DOHH2 (cell line): ENCODE data around the gene SLC50A1.

Experiments used
- EZH2phosphoT487 ChIP-seq: fragments of 200-600 bp; sonication (generic); IDR thresholded peaks from 2 replicates; pipeline ENCODE4 v1.6.1; 2017; ENCODE audit warnings: borderline replicate concordance, mild to moderate bottlenecking, antibody characterized with exemption, low read length, moderate library complexity, mixed read lengths
- TF ChIP-seq, protein P1 (sequence below): fragments of 200-600 bp; sonication (generic); IDR thresholded peaks from one replicate; pipeline ENCODE4 v1.5.1; 2014; ENCODE audit warnings: antibody characterized with exemption, mild to moderate bottlenecking, low read depth, low read length; ENCODE audit not compliant: poor library complexity, severe bottlenecking

DNA sequence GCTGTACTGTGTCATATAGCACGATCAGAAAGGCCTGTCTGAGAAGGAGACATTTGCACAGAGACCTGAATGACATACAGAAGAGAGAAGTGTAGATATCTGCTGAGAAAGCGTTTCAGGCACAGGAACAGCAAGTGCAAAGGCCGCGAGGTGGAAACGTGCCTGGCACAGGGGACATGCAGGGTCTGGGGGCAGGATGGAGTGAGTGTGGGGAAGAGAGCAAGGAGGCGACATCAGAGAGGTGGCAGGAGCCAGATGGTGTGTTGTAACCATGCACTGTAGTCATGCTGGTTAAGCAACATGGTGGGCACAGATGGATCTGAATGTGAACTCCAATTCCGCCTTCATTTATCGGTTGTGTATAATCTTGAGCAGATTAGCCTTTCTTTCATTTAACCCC, 24.5 kb downstream of the SLC50A1 start:
- TF ChIP-seq, protein P1, sequence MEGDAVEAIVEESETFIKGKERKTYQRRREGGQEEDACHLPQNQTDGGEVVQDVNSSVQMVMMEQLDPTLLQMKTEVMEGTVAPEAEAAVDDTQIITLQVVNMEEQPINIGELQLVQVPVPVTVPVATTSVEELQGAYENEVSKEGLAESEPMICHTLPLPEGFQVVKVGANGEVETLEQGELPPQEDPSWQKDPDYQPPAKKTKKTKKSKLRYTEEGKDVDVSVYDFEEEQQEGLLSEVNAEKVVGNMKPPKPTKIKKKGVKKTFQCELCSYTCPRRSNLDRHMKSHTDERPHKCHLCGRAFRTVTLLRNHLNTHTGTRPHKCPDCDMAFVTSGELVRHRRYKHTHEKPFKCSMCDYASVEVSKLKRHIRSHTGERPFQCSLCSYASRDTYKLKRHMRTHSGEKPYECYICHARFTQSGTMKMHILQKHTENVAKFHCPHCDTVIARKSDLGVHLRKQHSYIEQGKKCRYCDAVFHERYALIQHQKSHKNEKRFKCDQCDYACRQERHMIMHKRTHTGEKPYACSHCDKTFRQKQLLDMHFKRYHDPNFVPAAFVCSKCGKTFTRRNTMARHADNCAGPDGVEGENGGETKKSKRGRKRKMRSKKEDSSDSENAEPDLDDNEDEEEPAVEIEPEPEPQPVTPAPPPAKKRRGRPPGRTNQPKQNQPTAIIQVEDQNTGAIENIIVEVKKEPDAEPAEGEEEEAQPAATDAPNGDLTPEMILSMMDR = no peak
- TF ChIP-seq EZH2phosphoT487 = no peak
